Measurements from ENCODE around the gene PDE6G.

DNA sequence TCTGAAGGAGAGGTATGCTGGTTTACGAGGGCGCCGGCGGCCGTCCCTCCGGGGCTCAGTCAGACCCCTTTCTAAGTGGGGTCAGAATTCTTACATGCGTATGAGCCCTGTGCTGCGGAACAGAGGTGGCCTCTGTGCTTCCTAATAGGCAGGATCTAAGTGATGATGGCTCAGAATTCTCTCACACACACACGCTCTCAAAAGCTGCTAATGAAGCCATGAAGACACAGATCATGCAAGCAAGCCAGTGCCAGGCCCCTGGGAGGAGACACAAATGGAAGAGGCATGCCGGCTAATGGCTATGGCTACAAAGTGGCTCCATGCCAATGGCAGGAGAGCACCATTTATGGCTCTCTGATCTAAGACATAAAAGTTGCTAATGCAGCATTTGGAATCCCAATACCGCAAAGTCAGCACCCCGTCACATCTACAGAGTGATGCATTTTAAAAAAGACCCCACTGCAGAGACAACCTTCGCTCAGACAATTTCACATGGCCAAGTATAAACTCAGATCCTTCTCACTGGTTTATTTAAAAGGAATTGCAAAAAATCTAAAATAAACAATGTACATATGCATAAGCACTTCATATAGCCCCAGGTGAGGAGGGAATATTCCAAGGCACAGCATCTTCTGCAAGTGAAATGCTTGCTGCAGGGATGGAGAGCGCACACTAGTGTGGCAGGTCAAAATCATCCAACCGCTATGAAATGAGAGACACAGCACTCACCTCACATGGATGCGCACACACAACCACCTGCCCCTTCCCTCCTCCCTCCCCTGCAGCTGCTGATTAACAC lies 44.0 kb downstream of the PDE6G start:
- TF ChIP-seq, protein P1, sequence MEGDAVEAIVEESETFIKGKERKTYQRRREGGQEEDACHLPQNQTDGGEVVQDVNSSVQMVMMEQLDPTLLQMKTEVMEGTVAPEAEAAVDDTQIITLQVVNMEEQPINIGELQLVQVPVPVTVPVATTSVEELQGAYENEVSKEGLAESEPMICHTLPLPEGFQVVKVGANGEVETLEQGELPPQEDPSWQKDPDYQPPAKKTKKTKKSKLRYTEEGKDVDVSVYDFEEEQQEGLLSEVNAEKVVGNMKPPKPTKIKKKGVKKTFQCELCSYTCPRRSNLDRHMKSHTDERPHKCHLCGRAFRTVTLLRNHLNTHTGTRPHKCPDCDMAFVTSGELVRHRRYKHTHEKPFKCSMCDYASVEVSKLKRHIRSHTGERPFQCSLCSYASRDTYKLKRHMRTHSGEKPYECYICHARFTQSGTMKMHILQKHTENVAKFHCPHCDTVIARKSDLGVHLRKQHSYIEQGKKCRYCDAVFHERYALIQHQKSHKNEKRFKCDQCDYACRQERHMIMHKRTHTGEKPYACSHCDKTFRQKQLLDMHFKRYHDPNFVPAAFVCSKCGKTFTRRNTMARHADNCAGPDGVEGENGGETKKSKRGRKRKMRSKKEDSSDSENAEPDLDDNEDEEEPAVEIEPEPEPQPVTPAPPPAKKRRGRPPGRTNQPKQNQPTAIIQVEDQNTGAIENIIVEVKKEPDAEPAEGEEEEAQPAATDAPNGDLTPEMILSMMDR (conservative IDR thresholded peaks at IDR 0.05; ENCODE audit: low read depth in 2 of 2), result no peak
- no peak for TF ChIP-seq EZH2 (IDR thresholded peaks at IDR 0.05; ENCODE audit: low read depth, unreplicated experiment)
- no peak for TF ChIP-seq POLR2AphosphoS5 (IDR thresholded peaks at IDR 0.05; ENCODE audit: low read depth)
- no peak for TF ChIP-seq CREB1 (CRISPR knock-in tag; IDR thresholded peaks at IDR 0.05; ENCODE audit: low read depth)
- TF ChIP-seq, protein P2, sequence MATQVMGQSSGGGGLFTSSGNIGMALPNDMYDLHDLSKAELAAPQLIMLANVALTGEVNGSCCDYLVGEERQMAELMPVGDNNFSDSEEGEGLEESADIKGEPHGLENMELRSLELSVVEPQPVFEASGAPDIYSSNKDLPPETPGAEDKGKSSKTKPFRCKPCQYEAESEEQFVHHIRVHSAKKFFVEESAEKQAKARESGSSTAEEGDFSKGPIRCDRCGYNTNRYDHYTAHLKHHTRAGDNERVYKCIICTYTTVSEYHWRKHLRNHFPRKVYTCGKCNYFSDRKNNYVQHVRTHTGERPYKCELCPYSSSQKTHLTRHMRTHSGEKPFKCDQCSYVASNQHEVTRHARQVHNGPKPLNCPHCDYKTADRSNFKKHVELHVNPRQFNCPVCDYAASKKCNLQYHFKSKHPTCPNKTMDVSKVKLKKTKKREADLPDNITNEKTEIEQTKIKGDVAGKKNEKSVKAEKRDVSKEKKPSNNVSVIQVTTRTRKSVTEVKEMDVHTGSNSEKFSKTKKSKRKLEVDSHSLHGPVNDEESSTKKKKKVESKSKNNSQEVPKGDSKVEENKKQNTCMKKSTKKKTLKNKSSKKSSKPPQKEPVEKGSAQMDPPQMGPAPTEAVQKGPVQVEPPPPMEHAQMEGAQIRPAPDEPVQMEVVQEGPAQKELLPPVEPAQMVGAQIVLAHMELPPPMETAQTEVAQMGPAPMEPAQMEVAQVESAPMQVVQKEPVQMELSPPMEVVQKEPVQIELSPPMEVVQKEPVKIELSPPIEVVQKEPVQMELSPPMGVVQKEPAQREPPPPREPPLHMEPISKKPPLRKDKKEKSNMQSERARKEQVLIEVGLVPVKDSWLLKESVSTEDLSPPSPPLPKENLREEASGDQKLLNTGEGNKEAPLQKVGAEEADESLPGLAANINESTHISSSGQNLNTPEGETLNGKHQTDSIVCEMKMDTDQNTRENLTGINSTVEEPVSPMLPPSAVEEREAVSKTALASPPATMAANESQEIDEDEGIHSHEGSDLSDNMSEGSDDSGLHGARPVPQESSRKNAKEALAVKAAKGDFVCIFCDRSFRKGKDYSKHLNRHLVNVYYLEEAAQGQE (IDR thresholded peaks at IDR 0.05; ENCODE audit: unreplicated experiment), result no peak
- no peak for TF ChIP-seq EZH2phosphoT487 (IDR thresholded peaks at IDR 0.05; ENCODE audit: unreplicated experiment)
- TF ChIP-seq STAT1 (IDR thresholded peaks at IDR 0.05; ENCODE audit: unreplicated experiment), result no peak

Measured in GM23338 (cell line).